IPS-11a (cell line): Measurements from ENCODE around the gene LPAR1.

Source experiments
- H3K4me3 ChIP-seq: one replicate; pipeline ENCODE4 v1.5.1; 2013; ENCODE audit warnings: low read depth, low read length, control low read depth

The LPAR1 gene

GRCh38 chr9:110960288-110960687 lies 78.0 kb downstream of the LPAR1 start:
- H3K4me3 ChIP-seq = no peak overlapping the region

GRCh38 chr9:110958847-110959246 lies 79.4 kb downstream of the LPAR1 start:
- no peak overlapping the region for H3K4me3 ChIP-seq

GRCh38 chr9:110954822-110955291 lies 83.4 kb downstream of the LPAR1 start:
- H3K4me3 ChIP-seq = no peak overlapping the region

GRCh38 chr9:110952540-110952859 lies 85.8 kb downstream of the LPAR1 start:
- no peak overlapping the region for H3K4me3 ChIP-seq

GRCh38 chr9:110951805-110952539 lies 86.3 kb downstream of the LPAR1 start:
- no peak overlapping the region for H3K4me3 ChIP-seq

GRCh38 chr9:110950041-110950645 lies 88.1 kb downstream of the LPAR1 start:
- no peak overlapping the region for H3K4me3 ChIP-seq

- H3K4me3 ChIP-seq = no peak overlapping the region
Observed at GRCh38 chr9:110949081-110949480, 89.2 kb downstream of the LPAR1 start.

GRCh38 chr9:110947491-110948044 lies 90.7 kb downstream of the LPAR1 start:
- H3K4me3 ChIP-seq = no peak overlapping the region

GRCh38 chr9:110942522-110942921 lies 95.7 kb downstream of the LPAR1 start:
- H3K4me3 ChIP-seq = no peak overlapping the region

- no peak overlapping the region for H3K4me3 ChIP-seq
Observed at GRCh38 chr9:110940951-110941557, 97.2 kb downstream of the LPAR1 start.

GRCh38 chr9:110939573-110939972 lies 98.7 kb downstream of the LPAR1 start:
- H3K4me3 ChIP-seq = no peak overlapping the region

- no peak overlapping the region for H3K4me3 ChIP-seq
Observed at GRCh38 chr9:110939047-110939446, 99.2 kb downstream of the LPAR1 start.

GRCh38 chr9:110938242-110938641 lies 100.0 kb downstream of the LPAR1 start:
- no peak overlapping the region for H3K4me3 ChIP-seq

- no peak overlapping the region for H3K4me3 ChIP-seq
Observed at GRCh38 chr9:110936719-110937452, 101.4 kb downstream of the LPAR1 start.

- H3K4me3 ChIP-seq = no peak overlapping the region
Observed at GRCh38 chr9:110936237-110936636, 102.0 kb downstream of the LPAR1 start.

GRCh38 chr9:110935829-110936228 lies 102.4 kb downstream of the LPAR1 start:
- no peak overlapping the region for H3K4me3 ChIP-seq

GRCh38 chr9:110933350-110934001 lies 104.8 kb downstream of the LPAR1 start:
- H3K4me3 ChIP-seq = no peak overlapping the region

- H3K4me3 ChIP-seq = no peak overlapping the region
Observed at GRCh38 chr9:110932863-110933262, 105.4 kb downstream of the LPAR1 start.

GRCh38 chr9:110928599-110928998 lies 109.7 kb downstream of the LPAR1 start:
- H3K4me3 ChIP-seq = no peak overlapping the region

- H3K4me3 ChIP-seq = no peak overlapping the region
Observed at GRCh38 chr9:110926828-110927487, 111.3 kb downstream of the LPAR1 start.
